SW 1271 (cell line): Measurements from ENCODE around the gene PRRC1.
"Not testable (repeated sequence)": the region's sequence is repeated elsewhere in the genome, so short reads cannot be mapped to it uniquely, and the experiment has no call there.

Source experiments
- DNase-seq, 2 experiments: peaks; one replicate each; lab custom pipeline; 2025; lab: John Stamatoyannopoulos, UW

The PRRC1 gene

GRCh38 chr5:127545249-127545648 lies 27.8 kb downstream of the PRRC1 start:
- DNase-seq: not testable (repeated sequence)

DNA sequence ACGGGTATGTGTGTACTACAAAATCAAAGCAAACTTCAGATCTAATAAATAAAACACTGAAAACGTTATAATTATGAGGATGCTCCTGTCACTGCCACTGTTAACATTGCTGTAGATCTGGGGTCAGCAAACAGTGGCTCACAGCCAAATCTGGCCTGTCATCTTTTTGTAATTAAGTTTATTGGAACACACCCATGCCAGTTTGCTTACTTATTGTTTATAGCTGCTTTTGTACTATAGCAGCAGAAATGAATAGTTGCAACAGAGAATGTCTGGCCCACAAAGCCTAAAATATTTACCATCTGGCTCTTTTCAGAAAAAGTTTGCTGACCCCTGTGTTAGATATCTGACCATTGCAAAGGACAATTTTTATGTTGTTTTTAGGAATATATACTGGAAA lies 32.1 kb downstream of the PRRC1 start:
- no peak for DNase-seq

DNA sequence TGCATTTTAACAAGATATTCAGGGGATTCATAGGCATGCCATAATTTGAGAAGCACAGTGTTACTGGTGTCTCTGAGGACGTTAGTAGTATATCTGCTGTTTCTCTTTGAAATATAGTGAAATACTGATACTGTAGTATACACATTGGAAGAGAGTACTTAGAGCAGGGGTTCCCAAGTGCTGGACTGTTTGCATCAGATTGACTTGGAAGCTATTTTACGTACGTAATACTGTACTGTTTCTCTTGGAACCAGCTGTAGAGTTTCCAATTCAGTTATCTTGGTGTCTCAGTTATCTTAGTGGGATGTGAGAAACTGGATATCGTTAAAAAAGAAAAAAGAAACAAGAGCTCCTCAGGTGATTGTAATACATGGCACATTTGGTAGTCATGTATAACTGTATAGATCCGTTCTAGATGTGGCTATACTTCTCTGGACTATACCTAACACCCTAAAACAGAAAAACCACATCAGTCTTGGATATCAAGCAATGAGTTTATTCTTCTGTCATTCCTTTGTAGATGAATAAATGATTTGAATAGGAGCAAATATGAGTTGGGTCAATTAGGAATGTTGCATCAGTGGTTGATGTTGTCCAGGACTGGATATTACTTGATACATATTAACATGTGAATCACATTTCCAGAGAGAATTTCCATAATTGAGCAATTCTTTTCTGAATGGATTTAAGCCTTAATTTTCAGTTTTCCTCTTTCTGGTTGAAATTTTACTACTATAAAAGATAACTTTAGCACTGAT lies 33.4 kb downstream of the PRRC1 start:
- DNase-seq: no peak

GRCh38 chr5:127551410-127552041 lies 34.1 kb downstream of the PRRC1 start:
- no peak for DNase-seq

GRCh38 chr5:127555826-127556225 lies 38.4 kb downstream of the PRRC1 start:
- no peak for DNase-seq

- no peak for DNase-seq
These were observed 39.3 kb downstream of the PRRC1 start for GRCh38 chr5:127556609-127557334.

- DNase-seq: no peak
These were observed 40.8 kb downstream of the PRRC1 start for GRCh38 chr5:127558273-127558672.

DNA sequence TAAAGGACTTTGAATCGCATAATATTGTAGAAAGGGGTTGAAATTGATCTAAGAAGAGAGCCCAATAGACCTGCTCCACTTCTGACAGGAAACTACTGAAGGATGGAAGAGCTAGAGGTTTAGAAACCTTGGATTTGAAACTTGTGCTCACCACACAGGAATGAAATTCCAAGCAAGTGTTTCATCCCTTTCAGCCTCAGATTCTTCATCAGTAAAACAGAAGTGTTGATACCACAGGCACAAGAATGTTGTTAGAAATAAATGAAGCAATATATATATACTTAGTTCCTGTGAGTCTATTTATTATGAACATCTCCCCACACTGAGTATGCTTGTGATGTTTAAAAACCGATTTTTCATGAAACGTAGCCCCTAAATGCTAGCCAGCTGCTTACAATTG lies 43.8 kb downstream of the PRRC1 start:
- peak; percentile 19 to 31 for DNase-seq

DNA sequence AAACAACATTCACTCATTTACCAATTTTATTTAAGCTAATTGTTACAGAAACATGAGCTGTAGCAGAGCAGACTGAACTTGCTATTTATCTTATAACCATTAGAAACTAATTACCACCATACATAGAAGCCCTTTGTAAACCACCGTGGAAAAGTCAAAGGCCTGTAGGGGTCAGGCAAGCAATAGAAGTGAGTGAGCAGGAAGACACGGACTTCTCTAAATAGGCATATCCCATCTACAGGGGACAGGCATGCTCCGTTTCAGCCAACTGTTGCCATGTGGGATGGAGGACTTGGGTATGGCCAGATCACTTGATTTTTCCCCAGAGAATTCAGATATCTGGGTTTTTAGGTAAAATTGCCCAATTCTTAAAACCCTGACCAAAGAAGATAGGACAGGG lies 44.8 kb downstream of the PRRC1 start:
- DNase-seq: peak in 1 of 2 experiments; percentile 12

- DNase-seq: no peak
These were observed 45.7 kb downstream of the PRRC1 start for GRCh38 chr5:127563136-127563535.

- peak in 1 of 2 experiments; percentile 67 for DNase-seq
These were observed 46.7 kb downstream of the PRRC1 start for GRCh38 chr5:127564002-127564769.

DNA sequence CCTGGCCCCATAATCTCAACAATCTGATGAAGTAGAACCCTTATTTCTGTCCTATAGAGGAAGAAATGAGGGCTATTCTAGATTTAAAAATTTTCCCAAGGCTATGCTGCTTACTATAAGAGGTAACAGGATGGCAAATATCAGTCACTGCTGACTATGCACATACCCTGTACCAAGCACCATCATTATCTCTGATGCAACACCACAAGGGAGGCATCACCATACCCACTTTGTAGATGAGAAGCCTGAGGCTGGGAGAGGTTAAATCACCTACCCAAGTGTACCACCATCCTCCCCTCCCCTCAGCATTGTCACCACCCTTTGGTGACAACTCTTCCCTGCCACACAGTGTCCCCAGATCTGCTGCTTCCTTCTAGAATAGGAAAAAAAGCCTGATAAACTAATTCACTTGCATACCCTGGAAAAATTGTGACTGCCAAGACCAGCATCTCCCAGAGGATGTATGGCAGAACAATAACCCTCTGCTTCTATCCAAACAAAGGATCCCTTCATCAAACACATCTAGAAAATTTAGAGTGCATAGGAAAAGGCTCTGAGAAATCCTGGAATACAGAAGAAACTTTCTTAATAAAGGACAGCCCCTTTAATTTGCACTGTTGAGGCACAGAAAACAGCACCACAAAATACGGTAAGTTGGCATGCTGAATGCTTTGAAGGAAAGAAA lies 48.3 kb downstream of the PRRC1 start:
- DNase-seq: no peak

DNA sequence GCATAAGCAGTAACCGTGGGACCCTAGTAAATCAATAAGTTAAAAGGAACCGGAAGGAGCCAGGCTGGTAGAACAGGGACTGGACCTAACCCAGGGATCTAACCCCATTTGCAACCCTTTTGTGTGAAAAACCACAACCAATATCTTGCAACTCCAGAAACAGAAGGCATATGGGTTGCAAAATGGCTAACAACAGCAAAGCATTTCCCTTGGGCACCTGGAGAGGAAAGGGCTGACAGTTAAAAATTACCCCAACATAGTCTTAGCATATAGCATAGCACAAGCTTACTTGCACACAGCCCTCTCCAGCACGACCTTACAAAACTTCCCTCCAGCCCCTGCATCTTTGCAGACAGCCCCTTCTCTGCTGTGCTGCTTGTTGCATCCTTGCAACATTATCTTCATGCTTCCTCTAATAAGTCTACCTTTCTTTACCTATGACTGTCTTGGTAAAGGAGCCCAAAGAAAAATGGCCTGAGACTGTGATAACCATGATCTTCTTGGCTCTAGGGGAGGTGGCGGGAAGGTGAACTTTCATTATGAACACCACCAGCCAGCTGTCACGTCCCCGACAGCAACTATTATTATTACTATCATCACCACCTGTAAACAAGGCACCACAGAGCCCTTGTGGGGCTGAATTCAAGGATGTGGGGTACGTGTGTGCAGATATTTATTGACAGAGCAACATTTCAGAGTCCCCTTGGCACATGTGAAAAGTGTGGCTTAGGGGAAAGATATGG lies 49.8 kb downstream of the PRRC1 start:
- DNase-seq: no peak

DNA sequence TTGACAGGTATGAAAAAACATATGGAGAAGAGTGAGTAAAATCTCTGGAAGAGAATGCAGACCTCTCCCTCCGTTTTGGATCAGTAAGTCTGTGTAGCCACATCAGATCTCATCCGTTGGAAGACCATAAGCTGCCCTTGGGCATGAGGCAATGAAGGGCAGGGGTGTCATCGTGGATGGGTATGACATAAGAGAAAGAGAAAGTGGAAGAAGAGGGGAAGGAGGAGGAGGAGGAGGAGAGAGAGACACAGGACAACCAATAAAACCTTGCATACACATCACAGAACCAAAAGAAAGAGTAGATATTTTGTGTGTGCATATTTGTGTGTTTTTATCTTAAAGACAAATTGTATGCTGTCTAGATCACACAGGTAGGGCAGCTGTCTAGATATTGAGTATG lies 50.7 kb downstream of the PRRC1 start:
- no peak for DNase-seq

- not testable (repeated sequence) for DNase-seq
These were observed 52.0 kb downstream of the PRRC1 start for GRCh38 chr5:127569471-127569870.

DNA sequence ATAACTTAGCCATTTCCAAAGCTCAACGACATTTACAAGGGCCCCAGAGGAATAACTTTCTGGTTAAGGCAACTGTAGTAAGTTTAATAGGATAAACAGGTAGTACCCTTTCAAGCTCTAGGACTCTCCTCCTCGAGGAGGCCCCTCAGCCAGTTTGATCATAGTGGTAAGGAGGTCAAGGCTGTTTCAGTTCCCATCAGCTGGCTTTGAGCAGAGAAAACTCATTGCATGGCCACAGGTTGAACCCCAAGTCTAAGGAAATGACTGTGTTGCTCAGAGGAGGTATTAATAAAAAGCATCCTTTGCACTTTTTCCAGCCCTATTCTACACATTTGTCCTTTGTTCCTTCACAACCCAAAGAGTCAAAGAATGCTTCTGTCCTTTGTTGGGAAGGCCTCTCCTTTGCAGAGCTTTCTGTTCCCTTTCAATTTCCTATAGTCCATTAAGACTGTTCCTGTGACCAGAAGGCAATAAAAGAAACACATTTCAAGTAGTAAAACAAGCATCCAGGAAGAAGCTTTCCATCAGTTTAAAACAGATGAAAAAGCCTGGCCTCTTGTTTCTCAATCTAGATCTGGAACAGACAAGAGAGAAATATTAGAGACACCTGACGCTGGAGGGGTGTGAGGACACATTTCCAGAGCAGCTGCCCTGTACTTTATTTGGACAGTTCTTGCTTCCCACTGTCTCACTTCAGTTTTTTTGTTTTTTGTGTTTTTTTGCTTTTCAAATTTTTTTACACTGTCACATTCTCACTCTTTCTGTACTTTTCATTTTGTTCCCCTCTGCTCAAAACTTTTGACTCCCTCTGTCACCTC lies 54.1 kb downstream of the PRRC1 start:
- DNase-seq: no peak

GRCh38 chr5:127572930-127573329 lies 55.5 kb downstream of the PRRC1 start:
- DNase-seq: no peak

GRCh38 chr5:127574852-127575679 lies 57.6 kb downstream of the PRRC1 start:
- no peak for DNase-seq

GRCh38 chr5:127577458-127577857 lies 60.0 kb downstream of the PRRC1 start:
- DNase-seq: no peak
